Measurements from ENCODE around the gene CDKL1. TPM values are rescaled to one million over a fixed set of nuclear protein-coding genes. Genes with fewer than 3 reads are reported as not detected.

Gene CDKL1
- total RNA-seq, 1 experiment from 2014 or later: 5.4 TPM

GRCh38 chr14:50285861-50286260 lies 110.8 kb downstream of the CDKL1 start:
- POLR2A ChIA-PET: no interaction called here

More at GRCh38 chr14:50285861-50286260, 110.8 kb downstream of the CDKL1 start:
- CTCF ChIA-PET: no interaction called here
- no peak for TF ChIP-seq CTCF (IDR thresholded peaks at IDR 0.05; ENCODE audit: insufficient read depth in 1 of 2, low read depth in 1 of 2, low read length in 1 of 2, severe bottlenecking in 1 of 2, unreplicated experiment in 1 of 2)
- Mint-ChIP-seq H3K27me3 (ENCODE audit: insufficient read depth, unreplicated experiment) (no peaks in the 10 kb centered on the region), H3K9me3 (ENCODE audit: unreplicated experiment) (no peaks in the 10 kb centered on the region), H3K36me3 (ENCODE audit: insufficient read depth, unreplicated experiment) (peaks cover 10% of the 10 kb centered on the region), H3K4me3 (ENCODE audit: unreplicated experiment) (no peak overlapping the region), H3K27ac (ENCODE audit: unreplicated experiment) (no peak overlapping the region), H3K4me1 (ENCODE audit: low read depth, unreplicated experiment) (no peaks in the 10 kb centered on the region)
- no TSS peak for BruUV-seq (replicated peaks)
- intact Hi-C loops (cut with micrococcal nuclease; ENCODE audit: unreplicated experiment): no loop called here
- Histone ChIP-seq H3K4me3 (ENCODE audit: low read depth, low read length) (no peak overlapping the region), H3K9me3 (no peaks in the 10 kb centered on the region), H3K27me3 (replicated peaks; ENCODE audit: control insufficient read depth, insufficient read depth, low read length) (no peaks in the 10 kb centered on the region), H3K36me3 (ENCODE audit: control insufficient read depth, insufficient read depth, low read length) (no peaks in the 10 kb centered on the region), H3K4me1 (no peaks in the 10 kb centered on the region)
- DNase-seq: no peak

Small RNA genes within 50 kb of the gene (microRNA-seq; reads per million reads assigned to microRNA genes)
- gene MIR4504: not detected

Other genes with a start within 250 kb of the CDKL1 start
- gene SOS2, start 165.3 kb downstream of the CDKL1 start, total RNA-seq (2022): 13.0 and 13.9 TPM in 2 replicates
- gene L2HGDH, start 84.7 kb downstream of the CDKL1 start, total RNA-seq (2022): 25.0 and 27.6 TPM in 2 replicates
- 25.8 and 27.6 TPM in 2 replicates for gene DMAC2L, start 84.6 kb downstream of the CDKL1 start, total RNA-seq (2022)
- 48.4 and 48.6 TPM in 2 replicates for gene MAP4K5, start 135.7 kb upstream of the CDKL1 start, total RNA-seq (2022)
- gene ATL1, start 163.3 kb upstream of the CDKL1 start, total RNA-seq (2022): 1.1 and 1.2 TPM in 2 replicates